ENCODE data around the gene DNAJA3. TPM values are rescaled to one million over a fixed set of nuclear protein-coding genes. Genes with fewer than 3 reads are reported as not detected.

The DNAJA3 gene
- total RNA-seq, 1 experiment from 2014 or later = 56.2 TPM

DNA sequence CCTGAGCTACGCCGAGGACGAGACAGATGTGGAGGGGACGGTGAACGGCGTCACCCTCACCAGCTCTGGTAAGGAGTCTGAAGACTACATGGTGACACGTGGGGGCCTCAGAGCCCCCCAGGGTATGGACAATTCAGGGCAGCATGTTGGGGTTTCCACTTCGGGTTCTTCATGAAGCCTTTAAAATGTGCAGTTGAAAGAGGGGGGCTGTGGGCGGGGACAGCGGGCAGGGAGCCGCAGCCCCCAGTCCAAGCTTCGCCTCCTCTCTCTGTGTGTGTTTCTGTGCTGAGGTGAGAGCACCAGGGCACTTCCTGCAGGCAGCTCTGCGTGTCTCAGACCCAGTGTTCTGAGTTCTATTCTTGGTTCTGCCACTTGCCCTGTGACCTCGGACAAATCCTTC is 24.8 kb downstream of the DNAJA3 start:
- Histone ChIP-seq H2BK12ac (ENCODE audit: insufficient read length, low read depth, low read length) (no peak overlapping the region), H2BK120ac (ENCODE audit: low read depth, low read length, poor library complexity, severe bottlenecking) (no peak overlapping the region), H3K4me2 (ENCODE audit: insufficient read depth, insufficient read length, low read length) (no peak overlapping the region), H4K91ac (ENCODE audit: insufficient read length, low read depth, low read length) (no peak overlapping the region), H3K27me3 (ENCODE audit: insufficient read depth, low read length) (no peaks in the 10 kb centered on the region), H3T11ph (ENCODE audit: low read length) (no peak overlapping the region), H4K20me1 (ENCODE audit: control insufficient read depth, insufficient read depth, insufficient read length) (no peaks in the 10 kb centered on the region), H4K5ac (ENCODE audit: insufficient read length, low read depth, low read length) (no peak overlapping the region), H3K27ac (ENCODE audit: insufficient read length, low read depth, low read length) (no peak overlapping the region), H3K18ac (ENCODE audit: insufficient read length, low read depth, low read length) (no peak overlapping the region), H2BK20ac (ENCODE audit: low read depth, low read length, poor library complexity, severe bottlenecking) (no peak overlapping the region), H4K8ac (replicated peaks; ENCODE audit: insufficient read length, low read depth, low read length) (no peak overlapping the region), H3K56ac (ENCODE audit: insufficient read length, low read depth, low read length) (no peak overlapping the region), H3K79me2 (ENCODE audit: insufficient read depth, low read length) (no peaks in the 10 kb centered on the region), H3K14ac (ENCODE audit: insufficient read depth, low read length) (no peak overlapping the region), H3K23ac (ENCODE audit: insufficient read length, low read depth, low read length) (no peak overlapping the region), H2AFZ (ENCODE audit: low read length) (no peak overlapping the region), H3K79me1 (ENCODE audit: insufficient read depth, low read depth, low read length, poor library complexity, severe bottlenecking) (no peaks in the 10 kb centered on the region), H3K4ac (ENCODE audit: low read depth, low read length) (no peak overlapping the region), H3K23me2 (ENCODE audit: insufficient read length, low read depth, low read length, poor library complexity, severe bottlenecking) (no peaks in the 10 kb centered on the region), H2BK15ac (ENCODE audit: low read depth, low read length) (no peak overlapping the region), H3K9me3 (ENCODE audit: control insufficient read depth, low read depth, low read length) (no peaks in the 10 kb centered on the region), H3K9ac (ENCODE audit: extremely low read depth, insufficient read length, low read length) (no peak overlapping the region), H3K4me1 (ENCODE audit: insufficient read depth, low read length) (no peaks in the 10 kb centered on the region), H2AK5ac (ENCODE audit: insufficient read length, low read length) (no peak overlapping the region), H2BK5ac (ENCODE audit: insufficient read length, low read length) (no peak overlapping the region)
- Mint-ChIP-seq H3K9me3 (no peaks in the 10 kb centered on the region), H3K4me1 (peaks cover 0 to 4% of the 10 kb centered on the region in 2 experiments; a peak in 1 of 4 replicates), H3K4me3 (no peak overlapping the region; a peak in 1 of 5 replicates), H3K27ac (peak overlapping the region in 1 of 3 experiments; percentile 86; a peak in 2 of 7 replicates), H3K27me3 (ENCODE audit: low read depth) (no peaks in the 10 kb centered on the region), H3K36me3 (ENCODE audit: insufficient read depth in 1 of 3, low read depth in 3 of 3) (peaks cover 35 to 80% (median 58%) of the 10 kb centered on the region in 3 experiments)
- no CpG with 5 or more reads among the region's 14 CpGs for WGBS (ENCODE audit: extremely low coverage, insufficient read length, low lambda C conversion rate)
- TF ChIP-seq, protein P1, sequence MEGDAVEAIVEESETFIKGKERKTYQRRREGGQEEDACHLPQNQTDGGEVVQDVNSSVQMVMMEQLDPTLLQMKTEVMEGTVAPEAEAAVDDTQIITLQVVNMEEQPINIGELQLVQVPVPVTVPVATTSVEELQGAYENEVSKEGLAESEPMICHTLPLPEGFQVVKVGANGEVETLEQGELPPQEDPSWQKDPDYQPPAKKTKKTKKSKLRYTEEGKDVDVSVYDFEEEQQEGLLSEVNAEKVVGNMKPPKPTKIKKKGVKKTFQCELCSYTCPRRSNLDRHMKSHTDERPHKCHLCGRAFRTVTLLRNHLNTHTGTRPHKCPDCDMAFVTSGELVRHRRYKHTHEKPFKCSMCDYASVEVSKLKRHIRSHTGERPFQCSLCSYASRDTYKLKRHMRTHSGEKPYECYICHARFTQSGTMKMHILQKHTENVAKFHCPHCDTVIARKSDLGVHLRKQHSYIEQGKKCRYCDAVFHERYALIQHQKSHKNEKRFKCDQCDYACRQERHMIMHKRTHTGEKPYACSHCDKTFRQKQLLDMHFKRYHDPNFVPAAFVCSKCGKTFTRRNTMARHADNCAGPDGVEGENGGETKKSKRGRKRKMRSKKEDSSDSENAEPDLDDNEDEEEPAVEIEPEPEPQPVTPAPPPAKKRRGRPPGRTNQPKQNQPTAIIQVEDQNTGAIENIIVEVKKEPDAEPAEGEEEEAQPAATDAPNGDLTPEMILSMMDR (conservative IDR thresholded peaks at IDR 0.05) = no peak
- DNase-seq = no peak

All from H9 (cell line).